Stimulated activated CD8-positive, alpha-beta memory T cell treated with anti-CD3 and anti-CD28 coated beads, Interleukin-4, amount 100 ng/mL, for 4 hours (primary cell): ENCODE results near the gene KIF16B.

Source experiments
- DNase-seq, 2 donors: peaks; one replicate each; pipeline ENCODE4 v3.0.0-alpha.2; 2020; ENCODE audit warnings: low read depth in 2 of 2, low spot score in 1 of 2

Gene KIF16B

DNA sequence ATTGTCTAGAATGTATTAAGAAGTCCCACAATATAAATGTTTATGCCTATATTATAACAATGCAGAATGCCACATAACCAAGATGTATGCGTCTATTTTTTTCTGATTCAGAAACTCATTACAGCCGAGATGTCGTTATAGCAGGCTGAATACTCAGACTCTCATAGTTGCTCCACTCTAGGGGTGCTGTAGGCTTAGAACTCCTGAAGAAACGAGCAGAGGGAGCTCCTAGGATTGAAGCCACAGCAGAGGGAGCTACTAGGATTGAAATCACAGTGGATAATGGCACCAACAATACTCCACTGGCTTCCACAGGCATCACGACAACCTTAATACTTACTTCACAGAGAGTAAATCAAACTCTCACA is 208.9 kb downstream of the KIF16B start:
- DNase-seq, result no peak

DNA sequence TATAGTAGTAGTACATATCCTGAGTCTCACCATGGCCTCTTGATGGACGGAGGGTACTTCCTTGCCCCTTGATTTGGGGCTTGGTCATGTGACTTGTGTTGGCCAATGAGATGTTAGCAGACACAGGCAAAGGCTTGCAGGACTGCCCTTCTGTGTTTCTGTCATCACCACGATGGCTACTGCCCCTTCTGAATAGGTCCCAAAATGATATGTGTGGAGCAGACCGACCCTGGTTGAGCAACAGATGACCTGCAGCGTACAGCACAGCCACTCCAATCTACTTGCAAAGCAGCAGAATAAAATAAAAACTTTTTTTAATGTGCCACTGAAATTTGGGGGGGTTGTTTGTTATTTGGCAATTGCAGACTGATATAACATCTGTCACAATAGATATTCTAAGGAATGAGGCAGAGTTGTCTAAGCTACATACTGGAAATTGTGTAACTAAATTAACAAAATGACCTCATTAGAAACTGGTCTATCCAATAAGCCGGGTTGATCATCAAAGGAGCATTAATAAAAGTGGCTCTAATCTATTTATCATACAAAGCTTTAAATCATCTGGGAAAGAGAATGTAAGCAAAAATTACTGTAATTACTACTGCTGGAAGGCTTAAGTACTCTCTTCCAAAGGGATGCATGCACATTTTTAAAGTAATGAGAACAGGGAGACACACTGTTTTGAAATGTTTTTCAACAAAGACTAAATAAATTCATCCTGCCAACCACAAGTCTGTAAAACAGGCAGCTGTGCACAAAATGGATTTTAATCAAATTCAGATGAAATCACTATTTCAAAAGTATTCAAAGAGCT is 209.5 kb downstream of the KIF16B start:
- no peak for DNase-seq

DNA sequence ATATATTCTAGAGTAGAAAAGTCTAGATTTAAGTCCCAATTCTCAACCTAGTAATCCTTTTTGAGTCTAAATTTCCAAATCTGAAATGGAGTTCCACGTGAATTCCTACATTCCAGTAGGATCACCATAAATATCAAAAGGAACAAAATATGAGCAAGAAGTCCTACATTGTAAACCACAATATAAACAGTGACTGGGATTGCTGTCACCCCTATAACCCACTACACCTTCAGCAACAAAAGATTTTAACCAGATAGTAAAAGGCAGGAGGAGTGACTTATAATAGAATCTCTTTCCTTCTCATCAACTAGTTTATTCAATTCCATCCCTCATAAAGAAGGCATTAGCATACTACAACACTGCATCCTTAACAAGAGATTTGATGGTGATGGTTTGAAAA is 210.6 kb downstream of the KIF16B start:
- no peak for DNase-seq

DNA sequence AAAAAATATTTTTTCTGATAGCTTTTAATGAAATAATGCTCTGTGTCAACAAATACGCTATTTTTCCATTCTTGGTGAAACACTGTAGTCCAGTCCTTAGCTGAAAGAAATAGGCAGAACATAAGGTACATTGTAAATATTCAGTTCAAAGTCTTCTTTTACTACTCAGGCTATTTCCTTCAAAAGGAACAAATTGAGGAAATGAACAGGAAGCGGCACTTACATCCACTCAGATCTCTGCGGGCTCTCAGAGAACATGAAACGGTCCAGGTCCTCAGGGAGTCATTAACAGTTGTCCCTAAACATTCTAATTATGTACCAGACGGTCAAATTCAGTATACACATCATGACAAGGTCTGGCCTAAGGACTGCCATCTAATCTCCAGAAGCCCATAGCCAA is 212.6 kb downstream of the KIF16B start:
- no peak for DNase-seq

DNA sequence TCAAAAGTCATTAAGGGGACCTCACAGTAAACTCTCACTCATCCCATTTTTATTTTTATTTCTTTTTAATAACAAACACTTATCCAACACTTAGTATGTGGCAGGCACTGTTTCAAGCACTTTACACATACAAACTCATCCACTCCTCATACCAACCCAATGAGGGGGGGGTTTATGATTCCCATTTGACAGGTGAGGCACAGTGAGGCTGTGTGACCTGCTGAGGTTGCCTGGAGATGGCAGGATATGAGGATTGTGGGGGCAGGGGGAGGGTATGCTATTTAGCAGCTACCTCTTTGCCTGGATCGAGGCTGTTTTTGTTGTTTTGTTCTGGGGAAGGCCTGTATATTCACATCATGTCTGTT is 219.8 kb downstream of the KIF16B start:
- no peak for DNase-seq

DNA sequence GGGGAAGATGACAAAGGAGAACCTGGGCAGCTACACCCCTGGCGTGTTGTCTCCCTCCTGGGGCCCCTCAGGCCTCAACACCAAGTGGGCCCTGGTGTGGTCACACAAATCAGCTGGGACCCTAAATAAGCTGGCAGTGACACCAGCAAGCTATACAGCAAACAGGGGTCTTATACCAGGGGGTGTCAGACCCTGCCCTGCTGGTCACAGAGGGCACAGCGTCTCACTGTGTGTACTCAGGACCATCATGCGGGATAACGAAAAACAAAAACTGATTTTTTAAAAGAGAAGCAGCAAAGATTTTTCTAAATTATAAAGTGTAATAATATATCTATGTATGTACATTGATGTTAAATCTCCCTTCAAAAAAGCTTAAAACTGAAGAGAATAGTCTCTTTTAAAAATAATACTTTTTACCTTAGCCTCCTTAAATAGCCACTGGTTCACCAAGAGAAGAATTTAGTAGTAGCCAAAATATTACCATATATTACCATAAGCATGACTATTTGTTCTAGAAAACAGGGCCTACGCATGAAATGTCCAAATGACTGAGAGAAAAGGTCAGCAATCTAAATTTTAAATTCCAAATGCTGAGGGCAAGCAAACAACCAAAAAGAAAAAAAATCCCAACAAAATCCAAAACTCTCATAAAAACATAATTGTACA is 220.4 kb downstream of the KIF16B start:
- no peak for DNase-seq

DNA sequence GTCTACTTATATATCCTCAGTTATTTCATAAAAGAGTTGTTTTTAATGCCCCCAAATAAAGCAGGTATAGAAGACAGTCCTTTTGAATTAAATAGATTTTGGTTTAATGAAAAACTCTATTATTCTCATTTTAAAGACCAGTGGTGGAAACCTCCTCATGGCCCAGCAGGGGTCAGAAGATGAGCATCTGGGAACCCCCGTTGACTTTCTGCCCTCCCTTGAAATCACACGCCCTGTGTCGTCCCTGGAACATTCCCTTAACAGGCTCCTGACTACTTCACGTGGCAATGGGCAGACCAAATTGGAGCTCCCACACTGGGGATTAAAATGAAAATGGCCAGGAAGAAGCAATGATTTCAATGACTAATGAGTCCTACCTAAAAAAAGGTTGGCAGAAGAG is 220.9 kb downstream of the KIF16B start:
- DNase-seq, result no peak

DNA sequence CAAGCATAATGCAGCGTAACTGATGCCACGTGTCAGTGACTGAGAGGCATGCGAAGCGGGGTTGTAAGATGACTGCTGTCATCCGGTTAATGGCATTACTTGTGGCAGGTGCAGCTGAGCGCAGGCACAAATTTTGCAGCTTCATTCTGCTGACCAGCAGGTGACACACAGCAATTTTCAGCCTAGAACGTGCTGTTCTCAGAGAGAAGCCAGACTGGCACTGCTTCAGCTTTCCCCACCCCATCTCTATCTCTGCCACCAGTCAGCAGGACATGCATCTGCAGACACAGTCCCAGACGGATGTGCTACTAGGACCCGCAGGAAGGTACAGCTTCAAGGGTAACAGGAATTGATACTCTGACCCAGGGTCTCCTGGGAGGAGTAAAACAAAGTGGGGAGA is 221.8 kb downstream of the KIF16B start:
- no peak for DNase-seq

DNA sequence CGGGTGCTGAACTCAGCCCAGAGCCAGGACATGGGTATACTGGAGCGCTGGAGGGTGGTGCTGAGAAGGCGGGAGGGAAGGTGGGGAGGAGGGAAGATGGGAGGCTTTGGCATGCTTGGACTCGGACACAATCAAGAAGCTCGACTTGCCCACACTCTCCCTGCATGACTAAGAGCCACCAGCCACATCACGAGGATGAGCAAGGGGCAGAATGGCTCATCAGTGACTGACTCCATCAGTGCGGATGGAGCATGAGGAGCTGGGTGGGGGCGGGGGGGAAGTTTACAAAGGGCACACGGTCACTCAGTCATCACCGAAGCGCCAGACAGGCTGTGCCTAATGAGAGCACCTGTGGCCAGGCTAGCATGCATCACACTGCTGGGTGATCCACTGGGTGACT is 222.8 kb downstream of the KIF16B start:
- DNase-seq, result no peak

DNA sequence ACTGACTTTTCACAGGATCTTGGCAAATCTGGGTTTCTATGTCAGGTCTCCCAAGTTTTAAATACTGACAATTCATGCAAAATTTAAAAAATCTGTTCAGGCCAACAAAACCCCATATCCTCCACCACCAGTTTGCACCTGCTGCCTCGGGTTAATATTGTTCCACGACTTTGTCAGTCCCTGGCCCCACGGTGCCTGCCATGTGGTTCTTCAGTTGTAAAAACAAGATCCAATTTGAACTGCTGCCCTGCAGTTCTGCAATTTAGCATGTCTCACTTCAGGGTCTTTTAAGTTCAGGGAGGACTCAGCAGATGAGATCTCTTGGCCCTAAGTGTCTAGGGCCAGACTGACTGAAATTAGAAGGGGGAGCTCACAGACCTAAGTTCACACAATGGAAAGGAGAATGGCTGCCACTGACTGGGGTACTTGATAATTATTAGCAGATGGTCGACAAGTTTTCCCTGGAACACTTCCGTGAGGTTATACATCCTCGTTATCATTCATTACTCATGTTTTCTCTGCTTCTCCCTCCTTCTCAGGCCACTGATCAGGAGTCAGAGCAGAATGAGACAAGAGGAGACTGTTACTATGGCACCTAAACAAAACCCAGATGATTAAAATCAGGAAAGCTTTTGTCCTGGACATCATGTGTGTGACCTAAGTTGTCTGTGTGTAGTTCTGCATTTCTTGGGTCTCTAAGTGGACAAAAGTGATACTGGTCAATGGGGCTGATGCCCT is 223.6 kb downstream of the KIF16B start:
- DNase-seq, result no peak

DNA sequence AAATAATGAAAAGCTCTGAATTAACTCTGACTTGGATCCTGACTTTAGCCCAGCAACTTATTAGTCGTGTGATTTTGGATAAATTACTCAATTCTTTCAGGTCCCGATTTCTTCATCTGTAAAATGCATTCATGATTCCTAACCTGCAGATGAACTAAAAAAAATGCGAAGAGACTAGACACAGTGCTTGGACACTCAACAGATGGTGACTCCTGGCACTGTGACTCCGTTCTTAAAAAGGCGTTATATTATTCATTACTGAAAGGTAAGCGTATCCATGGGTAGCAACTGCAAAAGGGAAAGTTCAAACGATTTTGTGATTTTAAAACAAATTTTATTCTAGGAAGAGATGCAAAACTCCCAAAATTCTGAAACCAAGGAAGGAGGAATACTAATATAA is 226.3 kb downstream of the KIF16B start:
- no peak for DNase-seq

DNA sequence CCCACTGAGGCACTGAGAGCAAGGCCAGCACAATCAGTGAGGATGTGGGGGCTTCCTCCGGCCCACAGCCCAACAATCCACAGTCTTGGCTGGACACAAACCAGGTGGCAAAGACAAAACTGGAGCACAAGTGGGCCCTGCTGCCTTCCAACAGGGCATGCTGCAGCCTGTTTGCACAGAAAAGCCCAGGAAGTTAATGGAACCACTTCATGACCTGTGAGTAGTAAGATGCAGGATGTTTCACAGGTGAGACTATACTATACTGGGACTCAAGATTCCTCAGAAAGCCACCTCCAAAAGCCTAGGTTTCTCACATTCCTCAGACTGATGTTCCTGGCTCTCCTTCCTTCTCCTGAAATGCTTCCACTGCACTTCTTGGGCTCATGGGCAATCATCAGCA is 235.5 kb downstream of the KIF16B start:
- no peak for DNase-seq

DNA sequence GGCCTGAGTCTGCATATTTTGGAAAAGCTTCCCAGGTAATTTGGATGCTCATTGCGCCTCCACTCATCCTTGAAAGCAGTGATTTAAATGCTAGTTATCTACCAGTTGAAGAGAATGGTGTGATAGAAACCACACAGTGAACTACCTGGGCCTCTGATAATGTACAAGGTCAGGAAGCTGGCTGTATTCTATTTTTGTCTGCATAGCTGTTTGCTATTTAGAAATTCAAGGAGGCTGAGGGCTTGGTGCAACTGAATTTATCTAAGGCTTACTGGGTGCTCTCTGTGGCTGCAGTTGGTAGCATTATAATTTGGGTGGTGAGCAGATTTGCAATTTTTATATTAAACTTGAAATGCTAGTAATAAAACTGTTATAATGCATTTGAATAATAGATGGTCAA is 245.6 kb downstream of the KIF16B start:
- no peak for DNase-seq

DNA sequence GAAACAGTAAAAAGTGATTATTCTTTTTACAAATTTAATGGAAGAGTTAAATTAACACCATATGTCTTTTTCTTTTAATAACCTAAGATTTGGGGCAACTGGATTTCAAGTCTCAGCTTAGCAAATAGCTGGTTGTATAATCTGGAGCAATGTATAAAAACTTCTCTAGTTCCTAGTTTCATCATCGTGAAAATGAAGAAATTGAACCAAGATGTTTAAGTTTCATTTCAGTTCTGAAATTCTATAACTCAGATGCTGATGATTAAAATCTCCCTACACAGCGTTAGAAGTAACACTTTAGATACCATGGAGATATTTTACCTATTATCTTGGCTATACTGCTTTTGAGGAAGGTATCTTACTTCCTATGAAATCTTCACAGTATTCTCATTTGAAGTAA is 252.0 kb downstream of the KIF16B start:
- no peak for DNase-seq

DNA sequence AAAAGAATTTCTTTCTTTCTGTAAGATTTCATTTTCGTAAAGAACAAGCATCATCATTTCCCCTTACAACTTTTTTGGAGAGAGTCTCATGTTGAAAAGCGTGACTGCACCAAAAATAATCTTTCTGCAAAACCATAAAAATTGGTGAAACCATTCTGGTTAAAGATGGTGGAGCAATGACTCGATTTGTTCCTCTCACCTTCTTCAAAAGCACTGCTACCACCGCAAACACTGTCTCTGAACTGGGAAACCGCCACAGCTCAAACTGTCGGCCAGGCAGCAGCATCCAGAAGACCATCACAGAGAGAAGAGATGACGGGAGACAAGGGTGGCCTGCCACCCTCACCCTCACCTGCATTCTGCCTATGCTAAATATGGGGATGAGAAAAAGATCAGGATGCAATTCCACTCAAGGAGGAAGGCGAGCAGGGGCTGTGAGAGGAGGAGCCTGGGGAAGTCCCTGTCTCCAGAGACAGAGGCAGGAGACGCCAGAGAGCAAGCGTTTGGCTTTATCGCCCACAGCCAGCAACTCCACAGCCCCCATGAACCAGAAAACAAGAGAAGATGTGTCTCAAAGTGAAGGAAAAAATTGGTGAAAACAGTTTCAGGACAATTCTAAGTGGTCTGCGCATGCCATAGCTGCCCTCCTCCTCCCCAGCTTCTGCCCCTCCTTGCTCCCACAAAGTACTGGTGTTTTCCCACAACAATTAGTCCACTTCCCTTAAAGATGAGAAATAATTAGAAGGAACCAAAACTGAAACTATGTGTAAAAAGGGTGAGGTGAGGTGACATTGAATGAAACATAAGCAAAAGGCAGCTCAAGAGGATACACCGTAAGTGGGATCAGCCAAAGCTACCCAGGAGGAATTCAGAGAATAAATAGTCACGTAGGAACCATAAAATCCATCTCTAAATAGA is 255.5 kb downstream of the KIF16B start:
- no peak for DNase-seq

DNA sequence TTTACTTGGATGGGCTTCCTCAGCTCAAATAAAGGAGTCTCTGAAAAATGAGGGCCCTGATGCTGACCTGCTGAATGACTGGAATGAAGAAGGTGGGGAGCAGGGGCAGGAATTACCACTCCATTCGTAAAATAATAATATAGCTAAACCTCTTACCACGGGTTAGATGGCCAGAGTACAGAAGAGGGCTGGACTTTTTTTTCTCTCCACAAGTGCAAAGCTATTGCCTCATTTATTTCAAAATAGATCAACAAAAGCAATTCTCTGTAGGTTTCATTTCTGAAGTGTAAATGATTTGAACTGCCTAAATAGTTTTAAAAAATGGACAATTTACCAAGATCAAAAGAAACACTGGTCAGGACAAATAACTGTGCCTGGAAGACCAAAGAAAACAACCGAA is 256.7 kb downstream of the KIF16B start:
- DNase-seq, result no peak

DNA sequence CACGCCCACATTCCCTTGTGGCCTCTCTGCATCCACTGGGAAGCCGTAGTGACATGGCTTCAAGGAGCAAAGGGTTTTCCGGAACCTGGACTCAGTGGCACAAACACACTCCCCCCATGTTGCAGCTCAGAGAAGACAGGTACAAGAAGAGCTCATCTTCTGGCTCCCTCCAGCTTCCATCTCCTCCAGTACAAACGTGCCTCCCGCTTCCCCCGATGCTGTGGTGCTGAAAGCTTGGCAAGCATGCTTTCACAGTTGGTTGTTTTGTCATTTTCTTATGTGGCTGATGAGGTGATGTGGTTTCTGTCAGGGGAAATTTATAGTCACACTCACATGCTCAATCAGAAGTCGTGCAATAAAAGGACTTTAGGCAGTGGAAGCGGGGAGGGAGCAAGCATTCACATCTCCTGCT is 258.5 kb downstream of the KIF16B start:
- DNase-seq, result no peak

DNA sequence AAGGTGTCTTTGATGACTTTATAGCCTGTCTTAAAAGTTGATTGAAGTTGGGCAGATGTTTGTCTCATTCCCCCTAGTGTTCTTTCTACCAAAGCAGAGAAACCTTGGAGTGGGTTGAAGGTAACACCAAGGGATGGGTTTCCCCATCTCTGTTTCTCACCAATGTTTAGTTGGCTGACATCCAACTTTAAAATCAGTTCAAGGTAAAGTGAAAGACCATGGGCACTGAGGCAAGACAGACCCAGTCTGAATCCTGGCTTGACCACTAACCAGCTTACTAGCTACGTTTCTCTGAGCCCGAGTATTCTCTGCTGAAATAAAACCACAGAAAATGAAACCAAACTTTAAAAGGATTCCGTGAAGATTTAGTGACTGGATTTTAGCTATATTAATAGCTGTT is 258.9 kb downstream of the KIF16B start:
- no peak for DNase-seq

DNA sequence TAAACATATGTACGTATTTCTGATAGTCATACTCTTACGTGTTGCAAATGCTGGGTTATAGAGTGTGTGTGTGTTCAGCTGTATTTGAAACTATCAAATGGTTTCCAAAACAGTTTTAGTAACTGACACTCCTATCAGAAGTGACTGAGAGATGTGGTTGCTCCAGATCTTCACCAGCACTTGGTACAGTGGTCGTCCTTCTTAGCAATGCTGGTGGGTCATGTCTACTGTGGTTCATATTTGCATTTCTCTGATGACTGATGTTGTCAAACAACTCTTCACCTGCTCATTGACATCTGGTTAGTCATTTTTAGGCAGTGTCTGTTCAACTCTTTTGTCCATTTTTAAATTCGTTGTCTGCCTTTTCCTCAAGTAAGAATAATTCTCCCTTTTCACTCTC is 259.3 kb downstream of the KIF16B start:
- no peak for DNase-seq

DNA sequence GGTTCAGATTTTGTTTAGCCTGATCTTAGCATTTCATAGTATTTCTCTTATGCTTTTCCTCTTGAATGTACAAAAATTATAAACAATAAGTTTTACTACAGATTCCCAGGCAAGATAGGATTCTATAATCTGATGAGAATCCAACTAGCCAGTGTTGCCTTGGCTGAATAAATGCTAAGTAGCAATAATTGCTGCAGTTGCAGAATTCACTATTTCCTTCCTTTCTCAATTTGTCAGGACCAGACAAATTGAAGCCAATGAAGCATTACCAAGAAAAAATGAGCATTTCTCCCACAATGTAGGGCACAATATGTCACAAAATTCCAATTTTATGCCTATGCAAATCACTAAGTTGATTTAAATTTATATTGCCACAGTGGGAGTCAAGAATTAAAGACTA is 260.2 kb downstream of the KIF16B start:
- no peak for DNase-seq

DNA sequence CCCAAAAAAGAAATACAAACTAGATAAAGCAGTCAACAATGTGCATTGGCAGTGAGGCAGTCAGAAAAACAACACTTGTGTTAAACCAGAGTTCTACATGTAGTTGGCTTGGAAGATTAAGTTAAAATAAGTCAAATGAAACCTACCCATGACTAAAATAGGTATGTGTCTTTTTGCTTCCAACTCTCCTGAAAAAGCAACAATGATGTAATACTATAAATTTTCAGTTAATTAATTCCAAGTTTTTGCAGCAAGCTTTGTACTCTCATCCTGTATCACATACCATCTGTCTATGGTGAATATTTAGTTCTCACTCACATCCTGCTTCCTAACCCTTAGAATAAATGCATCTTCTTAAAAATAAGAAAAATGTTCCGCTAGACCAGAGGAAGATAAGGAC is 261.5 kb downstream of the KIF16B start:
- DNase-seq, result no peak
